ENCODE data around the gene KIAA1549. TPM values are rescaled to one million over a fixed set of nuclear protein-coding genes. Genes with fewer than 3 reads are reported as not detected.

KIAA1549 gene
- total RNA-seq, 3 donors from 2014 or later = 2.0 to 4.2 (median 2.1) TPM

DNA sequence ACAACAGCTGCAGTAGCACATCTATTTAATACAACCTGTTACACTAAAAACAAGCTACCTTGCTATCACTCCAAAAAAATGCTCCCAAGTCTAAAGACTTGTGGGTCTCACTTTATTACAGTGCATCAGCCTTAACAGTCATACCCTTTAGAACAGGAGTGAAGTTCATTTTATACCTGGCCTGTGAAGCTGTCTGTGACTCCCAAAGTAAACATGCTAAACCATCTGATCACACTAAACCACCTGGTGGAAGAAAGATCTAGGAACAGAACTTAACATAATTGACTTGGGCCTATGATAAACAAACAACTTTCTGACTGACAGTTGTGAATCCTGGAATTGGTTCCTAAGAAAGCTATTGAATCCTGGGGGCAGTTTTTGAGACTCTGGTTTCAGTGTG is 102.3 kb downstream of the KIAA1549 start:
- no peaks in the 10 kb centered on the region for H3K36me3 ChIP-seq (ENCODE audit: low read depth)
- no peaks in the 10 kb centered on the region for H3K9me3 ChIP-seq
- no peaks in the 10 kb centered on the region for H3K4me1 ChIP-seq (ENCODE audit: low read depth)
- ATAC-seq = peak; percentile 66
- TF ChIP-seq, protein P1, sequence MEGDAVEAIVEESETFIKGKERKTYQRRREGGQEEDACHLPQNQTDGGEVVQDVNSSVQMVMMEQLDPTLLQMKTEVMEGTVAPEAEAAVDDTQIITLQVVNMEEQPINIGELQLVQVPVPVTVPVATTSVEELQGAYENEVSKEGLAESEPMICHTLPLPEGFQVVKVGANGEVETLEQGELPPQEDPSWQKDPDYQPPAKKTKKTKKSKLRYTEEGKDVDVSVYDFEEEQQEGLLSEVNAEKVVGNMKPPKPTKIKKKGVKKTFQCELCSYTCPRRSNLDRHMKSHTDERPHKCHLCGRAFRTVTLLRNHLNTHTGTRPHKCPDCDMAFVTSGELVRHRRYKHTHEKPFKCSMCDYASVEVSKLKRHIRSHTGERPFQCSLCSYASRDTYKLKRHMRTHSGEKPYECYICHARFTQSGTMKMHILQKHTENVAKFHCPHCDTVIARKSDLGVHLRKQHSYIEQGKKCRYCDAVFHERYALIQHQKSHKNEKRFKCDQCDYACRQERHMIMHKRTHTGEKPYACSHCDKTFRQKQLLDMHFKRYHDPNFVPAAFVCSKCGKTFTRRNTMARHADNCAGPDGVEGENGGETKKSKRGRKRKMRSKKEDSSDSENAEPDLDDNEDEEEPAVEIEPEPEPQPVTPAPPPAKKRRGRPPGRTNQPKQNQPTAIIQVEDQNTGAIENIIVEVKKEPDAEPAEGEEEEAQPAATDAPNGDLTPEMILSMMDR (IDR thresholded peaks at IDR 0.05) = no peak
- H3K4me3 ChIP-seq = no peak overlapping the region
- no peak for DNase-seq
- intact Hi-C loops (cut with DNase I, micrococcal nuclease) = no loop called here

DNA sequence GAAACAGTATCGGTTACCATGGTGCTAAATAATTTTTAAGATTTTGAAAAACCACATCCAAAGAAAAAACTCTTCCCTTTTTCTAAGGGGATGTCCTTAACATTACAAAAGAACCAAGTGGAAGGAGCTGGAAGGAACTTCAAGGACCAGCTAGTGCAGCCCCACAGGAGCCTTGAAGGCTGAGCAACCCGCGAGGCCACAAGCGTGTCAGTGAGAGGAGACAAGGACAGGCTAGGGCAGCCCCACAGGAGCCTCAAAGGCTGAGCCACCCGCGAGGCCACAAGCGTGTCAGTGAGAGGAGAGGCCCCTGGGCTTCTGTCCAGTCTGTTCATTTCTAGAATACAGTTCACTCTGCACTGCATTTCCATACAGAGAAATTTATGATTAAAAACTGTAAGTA is 103.1 kb downstream of the KIAA1549 start:
- no peak for DNase-seq
- TF ChIP-seq, protein P1 (IDR thresholded peaks at IDR 0.05) = no peak
- intact Hi-C loops (cut with DNase I, micrococcal nuclease) = no loop called here
- H3K9me3 ChIP-seq = no peaks in the 10 kb centered on the region
- no peak overlapping the region for H3K4me3 ChIP-seq
- no peak for ATAC-seq
- H3K4me1 ChIP-seq (ENCODE audit: low read depth) = no peaks in the 10 kb centered on the region
- no peaks in the 10 kb centered on the region for H3K36me3 ChIP-seq (ENCODE audit: low read depth)

DNA sequence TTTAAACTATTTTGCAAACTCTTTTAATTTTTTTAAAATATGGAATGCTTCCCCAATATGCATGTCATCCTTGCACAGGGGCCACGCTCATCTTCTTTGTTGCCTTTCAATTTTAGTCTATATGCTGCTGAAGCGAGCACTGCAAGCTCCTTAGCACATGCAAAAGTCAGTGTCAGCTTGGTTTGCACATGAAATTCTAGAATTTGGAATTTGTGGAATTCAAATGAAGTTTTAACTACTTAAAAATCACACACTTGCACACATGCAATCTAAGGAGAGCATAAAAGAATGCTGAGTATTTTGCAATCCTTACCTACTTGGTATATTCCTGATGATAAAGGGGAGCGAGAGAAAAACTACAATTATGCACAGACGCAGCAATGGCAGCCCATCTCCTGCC is 104.9 kb downstream of the KIAA1549 start:
- Histone ChIP-seq H3K4me3 (no peak overlapping the region), H3K4me1 (ENCODE audit: low read depth) (no peaks in the 10 kb centered on the region), H3K9me3 (no peaks in the 10 kb centered on the region), H3K36me3 (ENCODE audit: low read depth) (no peaks in the 10 kb centered on the region)
- no peak for DNase-seq
- intact Hi-C loops (cut with DNase I, micrococcal nuclease) = no loop called here
- ATAC-seq = no peak
- TF ChIP-seq, protein P1 (IDR thresholded peaks at IDR 0.05) = no peak

DNA sequence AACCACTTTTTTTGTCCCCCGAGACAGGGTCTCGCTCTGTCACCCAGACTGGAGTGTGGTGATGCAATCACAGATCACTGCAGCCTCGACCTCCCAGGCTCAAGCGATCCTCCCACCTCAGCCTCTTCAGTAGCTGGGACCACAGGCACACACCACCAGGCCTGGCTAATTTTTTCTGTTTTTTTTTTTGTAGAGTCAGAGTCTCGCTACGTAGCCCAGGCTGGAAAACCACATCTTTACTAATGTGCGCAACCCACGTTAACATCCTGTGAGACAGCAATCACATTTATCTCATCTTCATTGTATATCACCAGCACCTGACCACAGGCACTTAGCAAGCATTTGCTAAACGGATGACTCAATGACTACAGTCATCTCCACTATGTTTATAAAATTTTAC is 105.4 kb downstream of the KIAA1549 start:
- peak in 1 of 3 donors; percentile 19 for DNase-seq
- H3K4me1 ChIP-seq (ENCODE audit: low read depth) = no peaks in the 10 kb centered on the region
- ATAC-seq = peak; percentile 74
- TF ChIP-seq, protein P1 (IDR thresholded peaks at IDR 0.05) = no peak
- no peaks in the 10 kb centered on the region for H3K36me3 ChIP-seq (ENCODE audit: low read depth)
- no peak overlapping the region for H3K4me3 ChIP-seq
- no peaks in the 10 kb centered on the region for H3K9me3 ChIP-seq
- intact Hi-C loops (cut with DNase I, micrococcal nuclease) = no loop called here

DNA sequence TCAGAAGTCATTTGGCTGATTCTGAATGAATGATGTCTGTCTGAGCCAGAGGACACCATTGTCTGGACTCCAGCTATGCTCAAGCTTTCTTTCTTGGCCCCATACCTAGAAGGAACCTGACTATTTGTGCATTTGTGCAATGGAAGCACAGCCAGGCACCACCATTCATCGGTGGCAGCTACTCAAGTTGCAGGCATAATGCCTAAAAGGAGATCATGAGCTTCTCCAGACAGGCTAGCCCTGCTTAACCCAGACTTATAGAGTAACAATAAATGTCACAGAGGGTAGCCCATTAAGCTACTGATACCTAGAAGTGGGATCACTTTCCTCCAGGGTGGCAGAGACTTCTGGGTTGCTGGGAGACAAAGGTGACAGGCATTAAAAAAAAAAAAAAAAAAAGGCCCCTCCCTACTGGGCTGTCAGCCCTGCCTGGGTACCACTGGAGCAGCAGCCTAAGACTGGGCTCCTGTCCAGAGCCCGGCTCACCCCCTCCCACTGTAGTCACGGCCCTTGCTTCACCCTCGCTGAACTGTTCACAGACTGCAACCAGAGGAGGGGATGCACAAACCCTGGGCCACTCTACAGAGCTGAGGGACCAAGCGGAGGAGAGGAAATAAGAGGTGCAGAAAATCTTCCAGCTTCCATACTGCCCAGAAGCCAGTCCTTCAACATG is 107.8 kb downstream of the KIAA1549 start:
- TF ChIP-seq, protein P1 (IDR thresholded peaks at IDR 0.05) = no peak
- no peak overlapping the region for H3K4me3 ChIP-seq
- no peak for DNase-seq
- intact Hi-C loops (cut with DNase I, micrococcal nuclease) = no loop called here
- H3K9me3 ChIP-seq = no peaks in the 10 kb centered on the region
- ATAC-seq = no peak
- no peaks in the 10 kb centered on the region for H3K4me1 ChIP-seq (ENCODE audit: low read depth)
- no peaks in the 10 kb centered on the region for H3K36me3 ChIP-seq (ENCODE audit: low read depth)

DNA sequence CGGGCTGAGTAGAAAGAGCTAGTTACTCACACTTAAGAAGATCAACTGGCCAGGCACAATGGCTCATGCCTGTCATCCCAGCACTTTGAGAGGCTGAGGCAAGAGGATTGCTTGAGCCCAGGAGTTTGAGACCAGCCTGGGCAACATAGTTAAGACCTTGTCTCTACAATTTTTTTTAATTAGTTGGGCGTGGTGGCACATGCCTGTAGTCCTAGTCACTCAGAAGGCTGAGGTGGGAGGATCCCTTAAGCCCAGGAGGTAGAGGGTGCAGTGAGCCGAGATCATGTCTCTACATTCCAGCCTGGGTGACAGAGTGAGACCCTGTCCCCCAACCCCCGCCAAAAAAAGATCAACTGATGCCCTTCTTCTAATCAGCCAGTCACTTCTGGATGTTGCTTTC is 108.6 kb downstream of the KIAA1549 start:
- intact Hi-C loops (cut with DNase I, micrococcal nuclease) = no loop called here
- Histone ChIP-seq H3K4me3 (no peak overlapping the region), H3K9me3 (no peaks in the 10 kb centered on the region), H3K4me1 (ENCODE audit: low read depth) (no peaks in the 10 kb centered on the region), H3K36me3 (ENCODE audit: low read depth) (no peaks in the 10 kb centered on the region)
- DNase-seq = no peak
- TF ChIP-seq, protein P1 (IDR thresholded peaks at IDR 0.05) = no peak
- peak; percentile 21 for ATAC-seq

Data from mucosa of descending colon (tissue), 3 donors.